SU-DHL-6 (cell line): ENCODE data around the gene OBSL1.

Source experiments
- H2AFZ ChIP-seq: fragments of 200-600 bp; sonication (generic); 2 replicates; pipeline ENCODE4 v1.6.1; 2014; ENCODE audit warnings: low read depth, mild to moderate bottlenecking, moderate library complexity, mixed read lengths, antibody characterized with exemption, low read length; ENCODE audit not compliant: severe bottlenecking
- H3F3A ChIP-seq: fragments of 200-600 bp; shearing (Covaris generic); 2 replicates; pipeline ENCODE4 v1.6.0; 2016; ENCODE audit warnings: antibody characterized with exemption, mild to moderate bottlenecking; ENCODE audit not compliant: insufficient read depth
- H3K27ac ChIP-seq: fragments of 200-600 bp; sonication (generic); 2 replicates; pipeline ENCODE4 v1.5.1; 2016; ENCODE audit warnings: low read depth, mild to moderate bottlenecking, low read length, moderate library complexity, mixed read lengths
- H3K27me3 ChIP-seq: fragments of 200-600 bp; sonication (generic), shearing (Covaris generic); 2 replicates; pipeline ENCODE4 v1.6.0; 2014; ENCODE audit warnings: mild to moderate bottlenecking, low read length
- H3K36me3 ChIP-seq: fragments of 200-600 bp; sonication (generic); 2 replicates; pipeline ENCODE4 v1.6.1; 2014; ENCODE audit warnings: mild to moderate bottlenecking, low read length, mixed read lengths
- H3K4me2 ChIP-seq: fragments of 300-600, 200-600 bp; shearing (Covaris generic), sonication (generic); 2 replicates; pipeline ENCODE4 v1.6.0; 2014; ENCODE audit warnings: low read length, low read depth, mild to moderate bottlenecking; ENCODE audit not compliant: poor library complexity, severe bottlenecking
- H3K4me3 ChIP-seq: fragments of 200-600 bp; sonication (generic); 2 replicates; pipeline ENCODE4 v1.5.1; 2014; ENCODE audit warnings: antibody characterized with exemption, low read length, mild to moderate bottlenecking, mixed read lengths; ENCODE audit not compliant: insufficient read depth, poor library complexity, severe bottlenecking
- H3K79me2 ChIP-seq: fragments of 200-600 bp; sonication (generic); 2 replicates; pipeline ENCODE4 v1.6.1; 2014; ENCODE audit warnings: mild to moderate bottlenecking, low read length, moderate library complexity; ENCODE audit not compliant: insufficient read depth
- H3K9ac ChIP-seq: fragments of 200-600 bp; sonication (generic); 2 replicates; pipeline ENCODE4 v1.7.0; 2014; ENCODE audit warnings: mild to moderate bottlenecking, low read length
- H3K9me2 ChIP-seq: fragments of 200-600 bp; sonication (generic); replicated peaks from 2 replicates; pipeline ENCODE4 v1.6.1; 2014; ENCODE audit warnings: low read length; ENCODE audit not compliant: insufficient read depth
- H3K9me3 ChIP-seq: fragments of 200-600 bp; sonication (generic); 2 replicates; pipeline ENCODE4 v1.6.1; 2014; ENCODE audit warnings: low read length, mixed read lengths; ENCODE audit not compliant: insufficient read depth
- H4K20me1 ChIP-seq: fragments of 200-600 bp; sonication (generic); 2 replicates; pipeline ENCODE4 v1.6.1; 2014; ENCODE audit warnings: low read depth, mild to moderate bottlenecking, antibody characterized with exemption, low read length, moderate library complexity, mixed read lengths
- CTCF ChIP-seq: fragments of 200-600 bp; sonication (generic); IDR thresholded peaks from one replicate; pipeline ENCODE4 v1.5.1; 2017; ENCODE audit warnings: antibody characterized with exemption, mild to moderate bottlenecking, low read length, moderate library complexity; ENCODE audit not compliant: insufficient read depth, poor library complexity, severe bottlenecking
- EZH2phosphoT487 ChIP-seq: fragments of 200-600 bp; sonication (generic), shearing (Covaris generic); conservative IDR thresholded peaks from 2 replicates; pipeline ENCODE4 v1.6.1; 2018; ENCODE audit warnings: mild to moderate bottlenecking, antibody characterized with exemption, low read length, moderate library complexity, mixed read lengths

Gene OBSL1

GRCh38 chr2:219509780-219510511 is 61.4 kb downstream of the OBSL1 start:
- no peak overlapping the region for H3K27ac ChIP-seq
- TF ChIP-seq EZH2phosphoT487 (no peak), CTCF (peak; percentile 48)

GRCh38 chr2:219508971-219509779 is 62.2 kb downstream of the OBSL1 start:
- Histone ChIP-seq H3K79me2 (no peaks in the 10 kb centered on the region), H3K27ac (no peak overlapping the region), H3K4me2 (no peak overlapping the region), H3K9me2 (no peaks in the 10 kb centered on the region), H3K9me3 (no peaks in the 10 kb centered on the region), H4K20me1 (no peaks in the 10 kb centered on the region), H3F3A (no peaks in the 10 kb centered on the region), H3K4me3 (no peak overlapping the region), H3K27me3 (no peaks in the 10 kb centered on the region), H3K36me3 (no peaks in the 10 kb centered on the region), H3K9ac (no peak overlapping the region), H2AFZ (no peak overlapping the region)
- TF ChIP-seq CTCF (no peak), EZH2phosphoT487 (no peak)

More at GRCh38 chr2:219509780-219510511, 61.4 kb downstream of the OBSL1 start:
- Histone ChIP-seq H3K9ac (no peak overlapping the region), H3K79me2 (no peaks in the 10 kb centered on the region), H3K9me3 (no peaks in the 10 kb centered on the region), H3K27me3 (no peaks in the 10 kb centered on the region), H3K9me2 (no peaks in the 10 kb centered on the region), H3K36me3 (no peaks in the 10 kb centered on the region), H3K4me3 (no peak overlapping the region), H4K20me1 (no peaks in the 10 kb centered on the region), H3K4me2 (no peak overlapping the region), H3F3A (no peaks in the 10 kb centered on the region), H2AFZ (no peak overlapping the region)

- H3K4me3 ChIP-seq: no peak overlapping the region
- no peak overlapping the region for H3K4me2 ChIP-seq
- no peak overlapping the region for H3K27ac ChIP-seq
These were observed 63.0 kb downstream of the OBSL1 start for GRCh38 chr2:219508444-219508734.

More at GRCh38 chr2:219508444-219508734, 63.0 kb downstream of the OBSL1 start:
- Histone ChIP-seq H3K36me3 (no peaks in the 10 kb centered on the region), H3K9me2 (no peaks in the 10 kb centered on the region), H3K27me3 (no peaks in the 10 kb centered on the region), H3F3A (no peaks in the 10 kb centered on the region), H4K20me1 (no peaks in the 10 kb centered on the region), H3K9me3 (no peaks in the 10 kb centered on the region), H3K79me2 (no peaks in the 10 kb centered on the region), H2AFZ (no peak overlapping the region), H3K9ac (no peak overlapping the region)
- no peak for TF ChIP-seq CTCF
